Ishikawa (cell line): ENCODE measurements around the gene MGAT4C.

Experiments
- CEBPB ChIP-seq: IDR thresholded peaks from 2 replicates; pipeline ENCODE4 v1.6.1; 2012
- CREB1 ChIP-seq: IDR thresholded peaks from 2 replicates; pipeline ENCODE4 v1.6.1; 2012; ENCODE audit warnings: low read depth
- EGR1 ChIP-seq: IDR thresholded peaks from 2 replicates; pipeline ENCODE4 v1.6.1; 2012
- EP300 ChIP-seq: IDR thresholded peaks from 2 replicates; pipeline ENCODE4 v1.6.1; 2012; ENCODE audit warnings: borderline replicate concordance
- FOXM1 ChIP-seq: IDR thresholded peaks from 2 replicates; pipeline ENCODE4 v1.6.1; 2012; ENCODE audit warnings: low read depth, borderline replicate concordance
- MAX ChIP-seq: IDR thresholded peaks from 2 replicates; pipeline ENCODE4 v1.6.1; 2012
- NFIC ChIP-seq: IDR thresholded peaks from 2 replicates; pipeline ENCODE4 v1.6.1; 2012
- RAD21 ChIP-seq: IDR thresholded peaks from 2 replicates; pipeline ENCODE4 v1.6.1; 2012; ENCODE audit warnings: low read depth
- REST ChIP-seq: IDR thresholded peaks from 2 replicates; pipeline ENCODE4 v1.6.1; 2012; ENCODE audit warnings: low read depth, mild to moderate bottlenecking
- TAF1 ChIP-seq: IDR thresholded peaks from 2 replicates; pipeline ENCODE4 v1.6.1; 2012; ENCODE audit warnings: low read depth, mild to moderate bottlenecking
- TCF12 ChIP-seq: IDR thresholded peaks from 2 replicates; pipeline ENCODE4 v1.6.1; 2012; ENCODE audit warnings: low read depth
- TEAD4 ChIP-seq: IDR thresholded peaks from 2 replicates; pipeline ENCODE4 v1.6.1; 2012
- USF1 ChIP-seq: IDR thresholded peaks from 2 replicates; pipeline ENCODE4 v1.6.1; 2012
- YY1 ChIP-seq: IDR thresholded peaks from 2 replicates; pipeline ENCODE4 v1.6.1; 2012; ENCODE audit warnings: low read depth
- ZBTB7A ChIP-seq: IDR thresholded peaks from 2 replicates; pipeline ENCODE4 v1.6.1; 2012; ENCODE audit warnings: low read depth

MGAT4C gene

GRCh38 chr12:86139671-86140070 is 116.5 kb downstream of the MGAT4C start:
- TF ChIP-seq RAD21: no peak

GRCh38 chr12:86138770-86139169 is 117.4 kb downstream of the MGAT4C start:
- TF ChIP-seq CREB1 (no peak), CEBPB (no peak), NFIC (no peak), TEAD4 (no peak), MAX (no peak), ZBTB7A (no peak), REST (no peak), TCF12 (no peak), EGR1 (no peak), EP300 (no peak), USF1 (no peak), TAF1 (no peak), RAD21 (no peak), YY1 (no peak)

GRCh38 chr12:86137936-86138335 is 118.3 kb downstream of the MGAT4C start:
- no peak for TF ChIP-seq CEBPB
- TF ChIP-seq YY1: no peak
- no peak for TF ChIP-seq CREB1
- no peak for TF ChIP-seq EGR1
- no peak for TF ChIP-seq TCF12
- no peak for TF ChIP-seq TAF1
- TF ChIP-seq NFIC: no peak
- no peak for TF ChIP-seq FOXM1
- no peak for TF ChIP-seq RAD21
- TF ChIP-seq USF1: no peak
- no peak for TF ChIP-seq MAX
- no peak for TF ChIP-seq EP300
- TF ChIP-seq TEAD4: no peak
- TF ChIP-seq REST: no peak
- no peak for TF ChIP-seq ZBTB7A

- TF ChIP-seq EGR1: no peak
- TF ChIP-seq CREB1: no peak
- TF ChIP-seq YY1: no peak
- no peak for TF ChIP-seq TEAD4
- no peak for TF ChIP-seq NFIC
Observed at GRCh38 chr12:86134561-86134960, 121.6 kb downstream of the MGAT4C start.

- TF ChIP-seq FOXM1 (no peak), MAX (no peak), EGR1 (no peak), CREB1 (no peak), EP300 (no peak), YY1 (no peak), CEBPB (no peak), TAF1 (no peak), USF1 (no peak), NFIC (no peak), RAD21 (no peak), TCF12 (no peak), REST (no peak), ZBTB7A (no peak), TEAD4 (no peak)
Observed at GRCh38 chr12:86122846-86123468, 133.2 kb downstream of the MGAT4C start.
